ENCODE measurements around the gene LIPM. TPM values are rescaled to one million over a fixed set of nuclear protein-coding genes. Genes with fewer than 3 reads are reported as not detected.

The LIPM gene
- total RNA-seq, 1 donor from 2014 or later, result not detected

GRCh38 chr10:88854684-88855083, 52.2 kb downstream of the LIPM start:
- DNase-seq (ENCODE audit: low read depth, low spot score), result no peak
- TF ChIP-seq CTCF (conservative IDR thresholded peaks at IDR 0.05), result no peak
- no peak overlapping the region for H3K4me3 Mint-ChIP-seq
- no peaks in the 10 kb centered on the region for H3K27me3 Mint-ChIP-seq (ENCODE audit: low read depth)
- no peaks in the 10 kb centered on the region for H3K9me3 Mint-ChIP-seq
- H3K36me3 Mint-ChIP-seq (ENCODE audit: low read depth), result no peaks in the 10 kb centered on the region
- no peak overlapping the region for H3K27ac Mint-ChIP-seq (ENCODE audit: unreplicated experiment)
- peaks cover 5% of the 10 kb centered on the region for H3K4me1 Mint-ChIP-seq

DNA sequence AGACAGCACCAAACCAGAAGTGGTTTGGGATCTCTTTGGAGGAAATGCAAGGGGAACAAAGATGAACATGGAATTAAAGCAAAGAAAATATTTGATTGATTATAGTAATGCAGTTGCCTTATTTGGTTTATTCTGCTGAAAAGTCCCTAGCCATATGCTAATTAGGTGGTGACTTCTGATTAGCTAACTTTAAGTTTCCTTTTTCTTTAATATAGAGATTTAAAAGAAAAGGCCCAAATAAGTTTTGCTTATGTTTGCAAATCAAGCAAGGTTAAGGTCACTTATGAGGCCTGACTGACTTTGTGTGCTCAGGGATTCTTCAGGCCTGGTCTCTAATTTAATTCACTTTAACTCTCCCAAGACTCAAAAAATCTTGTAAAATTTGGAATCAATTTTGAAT, 55.3 kb downstream of the LIPM start:
- Mint-ChIP-seq H3K9me3 (no peaks in the 10 kb centered on the region), H3K4me3 (no peak overlapping the region), H3K27ac (ENCODE audit: unreplicated experiment) (no peak overlapping the region), H3K27me3 (ENCODE audit: low read depth) (no peaks in the 10 kb centered on the region), H3K4me1 (peaks cover 5% of the 10 kb centered on the region), H3K36me3 (ENCODE audit: low read depth) (no peaks in the 10 kb centered on the region)
- no peak for TF ChIP-seq CTCF (conservative IDR thresholded peaks at IDR 0.05)
- no peak for DNase-seq (ENCODE audit: low read depth, low spot score)

DNA sequence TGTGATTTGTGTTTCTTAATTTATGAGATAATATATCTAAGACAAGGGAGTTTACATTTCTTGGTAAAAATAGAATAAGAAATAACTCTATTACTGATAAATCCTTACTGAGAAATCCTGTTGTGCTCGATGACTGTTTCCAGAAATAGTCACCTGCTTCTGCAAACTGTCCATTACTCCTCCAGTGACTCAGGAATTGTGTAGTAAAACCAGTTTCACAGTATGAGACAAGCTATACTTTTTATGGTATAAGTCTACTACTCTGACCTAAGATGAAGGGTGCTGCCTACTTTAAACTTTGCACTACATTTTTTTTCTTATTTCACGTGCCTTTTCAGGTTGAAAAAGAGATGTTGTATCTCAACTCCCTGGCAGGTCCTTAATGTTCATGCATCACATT, 56.0 kb downstream of the LIPM start:
- Mint-ChIP-seq H3K4me3 (no peak overlapping the region), H3K27ac (ENCODE audit: unreplicated experiment) (no peak overlapping the region), H3K36me3 (ENCODE audit: low read depth) (no peaks in the 10 kb centered on the region), H3K9me3 (no peaks in the 10 kb centered on the region), H3K4me1 (peaks cover 2% of the 10 kb centered on the region), H3K27me3 (ENCODE audit: low read depth) (no peaks in the 10 kb centered on the region)
- DNase-seq (ENCODE audit: low read depth, low spot score), result no peak
- no peak for TF ChIP-seq CTCF (conservative IDR thresholded peaks at IDR 0.05)

GRCh38 chr10:88861036-88861435, 58.5 kb downstream of the LIPM start:
- no peaks in the 10 kb centered on the region for H3K36me3 Mint-ChIP-seq (ENCODE audit: low read depth)

GRCh38 chr10:88865281-88865876, 62.8 kb downstream of the LIPM start:
- Mint-ChIP-seq H3K4me1 (no peaks in the 10 kb centered on the region), H3K36me3 (ENCODE audit: low read depth) (no peaks in the 10 kb centered on the region)

More at GRCh38 chr10:88861036-88861435, 58.5 kb downstream of the LIPM start:
- H3K9me3 Mint-ChIP-seq, result no peaks in the 10 kb centered on the region
- H3K4me3 Mint-ChIP-seq, result no peak overlapping the region
- DNase-seq (ENCODE audit: low read depth, low spot score), result no peak
- H3K4me1 Mint-ChIP-seq, result no peaks in the 10 kb centered on the region
- no peak overlapping the region for H3K27ac Mint-ChIP-seq (ENCODE audit: unreplicated experiment)
- no peaks in the 10 kb centered on the region for H3K27me3 Mint-ChIP-seq (ENCODE audit: low read depth)
- TF ChIP-seq CTCF (conservative IDR thresholded peaks at IDR 0.05), result no peak

More at GRCh38 chr10:88865281-88865876, 62.8 kb downstream of the LIPM start:
- DNase-seq (ENCODE audit: low read depth, low spot score), result no peak
- no peaks in the 10 kb centered on the region for H3K27me3 Mint-ChIP-seq (ENCODE audit: low read depth)
- TF ChIP-seq CTCF (conservative IDR thresholded peaks at IDR 0.05), result no peak
- no peak overlapping the region for H3K4me3 Mint-ChIP-seq
- H3K27ac Mint-ChIP-seq (ENCODE audit: unreplicated experiment), result no peak overlapping the region
- no peaks in the 10 kb centered on the region for H3K9me3 Mint-ChIP-seq
